ENCODE data around the gene SERPIND1. TPM values are rescaled to one million over a fixed set of nuclear protein-coding genes. Genes with fewer than 3 reads are reported as not detected.
"Not testable (repeated sequence)": the region's sequence is repeated elsewhere in the genome, so short reads cannot be mapped to it uniquely, and the experiment has no call there.

The SERPIND1 gene
- total RNA-seq, 1 donor from 2014 or later, result 0.59 TPM

- no peak for DNase-seq (ENCODE audit: low read depth, low spot score)
Measured at GRCh38 chr22:20811971-20812660, 38.2 kb downstream of the SERPIND1 start.

- DNase-seq (ENCODE audit: low read depth, low spot score), result no peak
Measured at GRCh38 chr22:20813056-20813455, 39.1 kb downstream of the SERPIND1 start.

GRCh38 chr22:20814221-20814808, 40.4 kb downstream of the SERPIND1 start:
- no peak for DNase-seq (ENCODE audit: low read depth, low spot score)

- DNase-seq (ENCODE audit: low read depth, low spot score), result no peak
Measured at GRCh38 chr22:20815477-20816050, 41.7 kb downstream of the SERPIND1 start.

- no peak for DNase-seq (ENCODE audit: low read depth, low spot score)
Measured at GRCh38 chr22:20816559-20816958, 42.6 kb downstream of the SERPIND1 start.

GRCh38 chr22:20818471-20818870, 44.6 kb downstream of the SERPIND1 start:
- DNase-seq (ENCODE audit: low read depth, low spot score), result no peak

- no peak for DNase-seq (ENCODE audit: low read depth, low spot score)
Measured at GRCh38 chr22:20819471-20819870, 45.6 kb downstream of the SERPIND1 start.

GRCh38 chr22:20821717-20822239, 47.9 kb downstream of the SERPIND1 start:
- DNase-seq (ENCODE audit: low read depth, low spot score), result not testable (repeated sequence)

- DNase-seq (ENCODE audit: low read depth, low spot score), result no peak
Measured at GRCh38 chr22:20822240-20822639, 48.3 kb downstream of the SERPIND1 start.

- no peak for DNase-seq (ENCODE audit: low read depth, low spot score)
Measured at GRCh38 chr22:20823264-20823663, 49.4 kb downstream of the SERPIND1 start.

GRCh38 chr22:20825216-20825615, 51.3 kb downstream of the SERPIND1 start:
- DNase-seq (ENCODE audit: low read depth, low spot score), result not testable (repeated sequence)

GRCh38 chr22:20825624-20826023, 51.7 kb downstream of the SERPIND1 start:
- DNase-seq (ENCODE audit: low read depth, low spot score), result no peak

- not testable (repeated sequence) for DNase-seq (ENCODE audit: low read depth, low spot score)
Measured at GRCh38 chr22:20826373-20827152, 52.6 kb downstream of the SERPIND1 start.

- DNase-seq (ENCODE audit: low read depth, low spot score), result no peak
Measured at GRCh38 chr22:20829491-20830134, 55.7 kb downstream of the SERPIND1 start.

- no peak for DNase-seq (ENCODE audit: low read depth, low spot score)
Measured at GRCh38 chr22:20833225-20833665, 59.3 kb downstream of the SERPIND1 start.

GRCh38 chr22:20834206-20834605, 60.3 kb downstream of the SERPIND1 start:
- DNase-seq (ENCODE audit: low read depth, low spot score), result no peak

GRCh38 chr22:20834725-20835124, 60.8 kb downstream of the SERPIND1 start:
- DNase-seq (ENCODE audit: low read depth, low spot score), result no peak
